Lower leg skin (tissue), 3 donors: ENCODE results near the gene DNAI2.

Source experiments
- CTCF ChIP-seq, 3 donors: fragments of 450-650 bp; IDR thresholded peaks; one replicate each; pipeline ENCODE4 v1.5.1; 2016; ENCODE audit warnings: antibody characterized with exemption in 3 of 3, mild to moderate bottlenecking in 3 of 3, moderate library complexity in 2 of 3
- POLR2A ChIP-seq, 2 donors: fragments of 450-650 bp; IDR thresholded peaks; one replicate each; pipeline ENCODE4 v1.6.1; 2016 to 2017; ENCODE audit warnings: antibody characterized with exemption in 2 of 2, mild to moderate bottlenecking in 1 of 2, moderate library complexity in 1 of 2

DNA sequence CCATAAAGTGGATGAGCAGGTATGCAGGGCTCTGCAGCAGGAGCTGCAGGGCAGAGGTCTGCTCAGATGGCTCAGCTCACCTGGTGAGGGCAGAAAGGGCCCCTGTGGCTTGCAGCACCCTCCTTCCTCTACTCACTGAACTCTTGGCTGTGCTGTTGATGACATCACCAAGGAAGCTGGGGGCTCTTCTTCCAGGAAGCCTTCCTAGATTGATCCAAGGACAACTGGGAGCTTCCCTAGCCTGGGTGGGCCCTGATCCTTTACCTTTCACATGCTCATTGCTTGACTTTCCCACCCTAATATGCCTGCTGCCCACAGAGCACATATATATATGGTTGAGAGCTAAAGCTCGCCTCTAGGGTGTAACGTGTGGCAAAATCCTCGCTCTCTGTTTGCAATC, 54.5 kb downstream of the DNAI2 start:
- no peak for TF ChIP-seq CTCF (IDR thresholded peaks at IDR 0.05)
- no peak for TF ChIP-seq POLR2A (IDR thresholded peaks at IDR 0.05)
